ENCODE measurements around the gene ASCC1.

The ASCC1 gene

DNA sequence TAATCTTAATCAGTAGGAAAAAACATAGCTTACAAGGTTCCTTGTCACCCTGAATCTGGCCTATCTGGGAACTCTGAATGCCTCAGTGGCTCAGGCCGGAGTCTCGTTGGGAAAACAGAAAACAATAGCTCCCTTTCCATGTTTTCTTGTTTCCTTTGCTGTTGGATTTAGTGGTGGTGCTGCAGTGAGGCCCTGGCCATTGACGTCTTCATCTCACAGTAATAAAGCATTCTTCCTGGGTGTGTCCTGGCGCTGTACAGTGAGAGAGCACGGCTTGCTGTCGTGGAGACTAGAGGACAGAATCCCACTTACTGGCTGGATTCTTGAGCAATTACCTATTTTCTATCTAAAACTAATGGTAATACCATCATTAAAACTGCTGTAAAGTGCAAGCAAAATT, 126.5 kb downstream of the ASCC1 start:
- Histone ChIP-seq H3K27me3 (ENCODE audit: insufficient read depth, insufficient read length) (peaks cover 56% of the 10 kb centered on the region), H3K4me3 (ENCODE audit: insufficient read length, low read depth) (no peak overlapping the region), H3K36me3 (ENCODE audit: insufficient read depth, insufficient read length, low read length) (no peaks in the 10 kb centered on the region), H3K9me3 (ENCODE audit: insufficient read depth, low read length) (no peaks in the 10 kb centered on the region), H3K9ac (ENCODE audit: insufficient read length, low read depth) (no peak overlapping the region), H3K4me1 (ENCODE audit: insufficient read depth, insufficient read length) (no peaks in the 10 kb centered on the region)
- TF ChIP-seq ZNF274 (IDR thresholded peaks at IDR 0.05; ENCODE audit: low read depth, low read length) (no peak), YY1 (IDR thresholded peaks at IDR 0.05; ENCODE audit: insufficient read depth, insufficient read length) (no peak), SUZ12 (IDR thresholded peaks at IDR 0.05; ENCODE audit: extremely low read depth, insufficient read depth, insufficient read length) (no peak)
- DNase-seq (ENCODE audit: low read depth, low spot score) = no peak

DNA sequence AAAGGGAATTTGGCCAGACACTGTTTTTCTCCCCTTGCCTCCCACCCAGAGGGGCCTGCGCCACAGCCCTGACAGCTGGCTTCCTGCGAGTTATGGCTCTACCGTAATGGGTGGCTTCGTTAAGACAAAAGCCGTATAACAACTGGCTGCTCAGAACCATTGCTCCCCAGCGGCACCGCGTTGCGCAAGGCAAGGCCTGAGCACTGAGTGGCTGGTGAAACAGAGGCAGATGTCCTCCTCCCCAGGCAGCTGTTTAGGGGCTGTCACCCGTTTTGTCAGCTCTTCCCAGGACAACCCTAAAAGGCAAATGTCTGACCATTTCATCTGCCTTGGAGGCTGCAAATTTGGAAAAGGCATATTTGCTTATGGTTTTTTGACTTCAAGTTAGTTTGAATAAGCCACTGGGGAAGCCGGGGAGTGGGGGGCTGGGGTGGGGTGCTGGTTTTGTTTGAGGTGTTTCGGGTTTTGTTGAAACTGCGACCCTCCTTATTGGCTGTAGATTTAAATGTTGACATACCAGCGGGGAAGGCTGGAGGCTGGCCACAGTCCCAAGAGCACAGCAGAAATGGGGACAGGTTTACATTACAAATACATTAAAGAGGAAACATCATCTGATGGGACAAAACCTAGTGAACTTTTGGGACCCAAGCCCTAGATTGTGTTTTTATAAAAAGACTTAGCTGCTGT, 127.0 kb downstream of the ASCC1 start:
- H3K4me3 ChIP-seq (ENCODE audit: insufficient read length, low read depth) = no peak overlapping the region
- no peak for DNase-seq (ENCODE audit: low read depth, low spot score)

DNA sequence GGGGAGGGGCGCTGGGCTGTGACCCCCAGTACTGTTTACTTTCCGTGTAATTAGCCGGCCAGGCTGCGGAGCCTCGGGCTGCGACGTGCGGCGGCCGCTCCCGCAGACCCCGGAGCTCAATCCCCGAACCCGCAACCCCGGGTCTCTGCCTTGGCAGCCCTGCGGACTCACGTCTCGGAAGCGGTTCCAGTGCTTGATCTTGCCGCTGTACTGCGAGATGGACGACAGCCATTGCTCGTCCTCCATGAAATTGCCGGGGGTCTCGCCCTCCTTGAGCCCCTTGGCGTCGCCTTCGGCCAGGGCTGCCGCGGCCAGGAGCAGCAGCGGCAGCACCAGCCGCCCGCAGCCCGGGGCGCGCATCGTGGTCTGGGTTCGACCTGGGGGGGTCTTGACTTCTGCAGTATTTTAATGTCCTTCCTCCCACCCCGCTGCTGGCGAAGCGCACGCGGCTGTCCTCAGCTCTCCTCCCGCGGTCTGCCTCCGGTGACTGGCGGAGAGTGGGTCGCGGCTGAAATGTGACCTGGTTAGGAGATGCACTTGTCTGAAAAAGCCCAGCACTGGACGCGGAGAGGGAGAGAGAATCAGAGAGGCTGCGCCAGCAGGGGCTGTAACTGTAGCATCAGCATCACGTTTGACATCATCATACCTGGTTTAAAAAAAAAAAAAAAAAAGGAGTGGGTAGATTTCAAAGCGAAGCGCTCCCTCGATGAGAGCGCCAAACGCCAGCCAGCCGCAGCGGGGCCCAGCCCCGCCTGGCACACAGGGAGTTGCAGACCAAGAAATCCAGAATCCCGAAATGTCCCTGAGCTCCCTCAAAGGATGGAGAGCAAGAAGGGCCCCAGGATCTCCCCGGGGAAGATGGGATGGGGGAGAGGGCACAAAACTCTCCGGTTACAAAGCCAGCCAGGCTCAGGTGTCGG, 127.8 kb downstream of the ASCC1 start, which contains the start of gene SPOCK2:
TSS of gene SPOCK2 (minus strand) at position 583 of the 920 bp plus-strand sequence. CDS start at position 360, 223 bp downstream.
- peak within 1 kb of the TSS; percentile 34 for H3K4me3 ChIP-seq (ENCODE audit: insufficient read length, low read depth)
- no peaks in the 10 kb centered on the region for H3K4me1 ChIP-seq (ENCODE audit: insufficient read depth, insufficient read length)
- H3K9me3 ChIP-seq (ENCODE audit: insufficient read depth, low read length) = no peaks in the 10 kb centered on the region
- TF ChIP-seq ZNF274 (IDR thresholded peaks at IDR 0.05; ENCODE audit: low read depth, low read length) (no peak), SUZ12 (IDR thresholded peaks at IDR 0.05; ENCODE audit: extremely low read depth, insufficient read depth, insufficient read length) (peak; percentile 45)
- H3K27me3 ChIP-seq (ENCODE audit: insufficient read depth, insufficient read length) = peaks cover 67% of the 10 kb centered on the region
- no peaks in the 10 kb centered on the region for H3K36me3 ChIP-seq (ENCODE audit: insufficient read depth, insufficient read length, low read length)
- DNase-seq (ENCODE audit: low read depth, low spot score) = no peak
- peak within 1 kb of the TSS; percentile 64 for H3K9ac ChIP-seq (ENCODE audit: insufficient read length, low read depth)

More for the DNA sequence above, 127.0 kb downstream of the ASCC1 start:
- H3K4me1 ChIP-seq (ENCODE audit: insufficient read depth, insufficient read length) = no peaks in the 10 kb centered on the region
- no peak for TF ChIP-seq YY1 (IDR thresholded peaks at IDR 0.05; ENCODE audit: insufficient read depth, insufficient read length)
- TF ChIP-seq ZNF274 (IDR thresholded peaks at IDR 0.05; ENCODE audit: low read depth, low read length) = no peak
- no peak for TF ChIP-seq SUZ12 (IDR thresholded peaks at IDR 0.05; ENCODE audit: extremely low read depth, insufficient read depth, insufficient read length)
- H3K36me3 ChIP-seq (ENCODE audit: insufficient read depth, insufficient read length, low read length) = no peaks in the 10 kb centered on the region
- H3K9ac ChIP-seq (ENCODE audit: insufficient read length, low read depth) = peak overlapping the region; percentile 26
- peaks cover 62% of the 10 kb centered on the region for H3K27me3 ChIP-seq (ENCODE audit: insufficient read depth, insufficient read length)
- no peaks in the 10 kb centered on the region for H3K9me3 ChIP-seq (ENCODE audit: insufficient read depth, low read length)

DNA sequence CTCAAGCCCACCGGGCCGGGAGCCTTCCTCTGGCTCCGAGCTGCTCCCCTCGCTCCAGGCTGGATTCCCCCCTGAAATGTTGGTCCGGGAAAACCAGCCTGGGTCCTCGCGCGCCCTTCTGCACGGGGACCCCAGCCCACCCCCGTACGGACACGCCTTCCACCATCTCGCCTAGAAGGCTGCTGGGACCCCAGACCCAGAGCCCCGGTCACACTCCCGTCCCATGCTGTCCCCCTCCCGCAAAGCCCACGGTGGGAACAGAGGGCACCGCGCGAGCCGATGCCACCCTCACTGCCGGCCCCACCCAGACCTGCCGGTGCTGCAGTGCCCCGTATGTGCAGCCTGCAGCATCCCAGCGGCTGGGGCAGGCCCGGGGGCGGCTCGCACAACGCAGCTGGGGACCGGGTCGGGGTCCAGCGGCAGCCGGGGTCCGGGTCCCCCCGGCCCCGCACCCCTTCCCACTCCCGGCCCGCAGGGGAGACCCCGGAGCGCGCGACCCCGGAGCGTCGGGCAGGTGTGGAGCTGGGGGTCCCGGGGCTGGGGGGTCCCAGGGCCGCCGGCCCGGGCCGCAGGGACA, 128.6 kb downstream of the ASCC1 start:
- H3K4me1 ChIP-seq (ENCODE audit: insufficient read depth, insufficient read length) = no peaks in the 10 kb centered on the region
- H3K27me3 ChIP-seq (ENCODE audit: insufficient read depth, insufficient read length) = peaks cover 67% of the 10 kb centered on the region
- no peaks in the 10 kb centered on the region for H3K36me3 ChIP-seq (ENCODE audit: insufficient read depth, insufficient read length, low read length)
- no peaks in the 10 kb centered on the region for H3K9me3 ChIP-seq (ENCODE audit: insufficient read depth, low read length)
- DNase-seq (ENCODE audit: low read depth, low spot score) = no peak
- TF ChIP-seq ZNF274 (IDR thresholded peaks at IDR 0.05; ENCODE audit: low read depth, low read length) = no peak
- TF ChIP-seq SUZ12 (IDR thresholded peaks at IDR 0.05; ENCODE audit: extremely low read depth, insufficient read depth, insufficient read length) = peak; percentile 31
- peak overlapping the region; percentile 64 for H3K9ac ChIP-seq (ENCODE audit: insufficient read length, low read depth)
- H3K4me3 ChIP-seq (ENCODE audit: insufficient read length, low read depth) = peak overlapping the region; percentile 34

DNA sequence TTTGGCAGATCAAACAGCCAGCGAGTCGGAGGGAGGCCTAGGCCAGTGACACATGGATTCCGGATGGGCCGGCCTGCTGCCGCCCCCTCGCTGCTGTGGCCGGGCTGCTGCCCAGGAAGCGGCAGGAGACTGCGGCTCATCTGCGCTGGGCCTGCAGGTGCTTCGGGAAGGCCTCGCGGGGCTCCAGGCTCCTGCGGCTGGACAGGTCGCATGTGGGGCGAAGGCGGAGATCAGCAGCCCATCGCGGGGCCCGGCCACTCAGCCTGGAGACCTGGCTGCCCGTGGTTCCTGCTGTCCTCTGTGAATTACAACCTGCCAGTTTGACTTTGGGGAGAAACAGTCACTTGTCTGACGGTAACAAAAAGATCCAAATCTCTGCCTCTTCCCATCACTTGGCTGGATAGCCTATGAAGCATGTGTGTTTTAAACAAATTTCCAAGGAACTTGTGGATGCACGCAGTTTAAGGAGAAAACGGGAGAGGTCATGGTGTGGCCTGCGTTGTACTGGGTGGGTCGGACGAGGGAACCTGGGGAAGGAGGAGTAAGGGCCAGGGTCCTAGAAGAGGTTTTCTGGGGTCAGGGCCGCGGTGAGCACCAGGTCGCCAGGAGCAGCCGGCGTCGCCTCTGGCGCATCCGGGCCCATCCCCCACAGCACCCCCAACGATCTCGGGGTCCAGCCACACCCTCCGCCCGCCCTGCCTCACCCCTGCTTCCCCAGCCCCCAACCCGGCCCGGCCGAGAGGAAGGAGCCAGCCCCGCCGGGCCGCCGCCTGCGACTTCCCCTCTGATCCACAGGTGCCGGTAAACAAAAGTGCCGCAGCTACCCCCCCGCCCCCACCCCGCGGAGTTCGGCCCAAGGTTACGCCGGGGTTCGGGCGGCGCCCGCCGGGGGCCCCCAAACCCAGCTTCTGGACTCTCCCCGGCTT, 129.3 kb downstream of the ASCC1 start:
- Histone ChIP-seq H3K9ac (ENCODE audit: insufficient read length, low read depth) (no peak overlapping the region), H3K36me3 (ENCODE audit: insufficient read depth, insufficient read length, low read length) (no peaks in the 10 kb centered on the region), H3K4me1 (ENCODE audit: insufficient read depth, insufficient read length) (no peaks in the 10 kb centered on the region), H3K27me3 (ENCODE audit: insufficient read depth, insufficient read length) (peaks cover 67% of the 10 kb centered on the region), H3K4me3 (ENCODE audit: insufficient read length, low read depth) (peak overlapping the region; percentile 18), H3K9me3 (ENCODE audit: insufficient read depth, low read length) (no peaks in the 10 kb centered on the region)
- TF ChIP-seq SUZ12 (IDR thresholded peaks at IDR 0.05; ENCODE audit: extremely low read depth, insufficient read depth, insufficient read length) (no peak), YY1 (IDR thresholded peaks at IDR 0.05; ENCODE audit: insufficient read depth, insufficient read length) (no peak), ZNF274 (IDR thresholded peaks at IDR 0.05; ENCODE audit: low read depth, low read length) (no peak)
- DNase-seq (ENCODE audit: low read depth, low spot score) = no peak

DNA sequence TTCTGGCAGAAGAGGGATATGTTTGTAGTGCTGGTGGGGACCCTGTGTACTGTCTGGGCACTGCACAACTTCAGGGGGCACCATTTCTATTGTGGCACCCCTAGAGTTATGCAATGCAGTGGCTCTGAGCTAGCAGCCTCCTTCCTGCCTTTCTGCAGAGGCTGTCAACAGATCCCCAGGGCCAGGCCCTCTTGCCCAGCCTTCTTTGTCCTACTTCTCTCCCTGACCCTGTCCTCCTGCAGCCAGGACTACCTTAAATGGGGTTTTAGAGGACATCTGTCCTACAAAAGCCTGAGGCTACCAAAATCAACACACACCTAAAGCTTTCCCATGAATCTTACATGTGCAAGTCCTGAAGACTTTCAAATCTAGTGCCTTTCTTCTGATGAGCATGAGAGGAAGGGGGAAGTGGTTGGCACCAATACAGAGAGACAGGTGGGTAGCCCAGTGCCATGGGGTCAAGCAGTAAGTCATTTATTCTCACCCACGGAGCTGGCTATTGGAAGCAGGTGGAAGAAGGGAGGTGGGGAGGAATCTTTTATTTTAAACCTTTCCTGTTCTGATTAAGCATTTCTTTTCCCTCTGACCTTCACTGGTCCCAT, 130.1 kb downstream of the ASCC1 start:
- DNase-seq (ENCODE audit: low read depth, low spot score) = no peak
- Histone ChIP-seq H3K9ac (ENCODE audit: insufficient read length, low read depth) (no peak overlapping the region), H3K27me3 (ENCODE audit: insufficient read depth, insufficient read length) (peaks cover 67% of the 10 kb centered on the region), H3K9me3 (ENCODE audit: insufficient read depth, low read length) (no peaks in the 10 kb centered on the region), H3K4me1 (ENCODE audit: insufficient read depth, insufficient read length) (no peaks in the 10 kb centered on the region), H3K4me3 (ENCODE audit: insufficient read length, low read depth) (no peak overlapping the region), H3K36me3 (ENCODE audit: insufficient read depth, insufficient read length, low read length) (no peaks in the 10 kb centered on the region)
- no peak for TF ChIP-seq YY1 (IDR thresholded peaks at IDR 0.05; ENCODE audit: insufficient read depth, insufficient read length)
- TF ChIP-seq ZNF274 (IDR thresholded peaks at IDR 0.05; ENCODE audit: low read depth, low read length) = no peak
- TF ChIP-seq SUZ12 (IDR thresholded peaks at IDR 0.05; ENCODE audit: extremely low read depth, insufficient read depth, insufficient read length) = no peak

Measured in NT2/D1 (cell line).